ENCODE measurements around the gene F10. TPM values are rescaled to one million over a fixed set of nuclear protein-coding genes. Genes with fewer than 3 reads are reported as not detected.
"Not testable (repeated sequence)": the region's sequence is repeated elsewhere in the genome, so short reads cannot be mapped to it uniquely, and the experiment has no call there.

The F10 gene
- total and polyA plus RNA-seq, 4 experiments from 2014 or later: not detected

- H3K9me3 ChIP-seq (ENCODE audit: control insufficient read depth in 1 of 2, low read length in 2 of 2); DNase-seq; POLR2A ChIA-PET (ENCODE audit: partially characterized antibody); H3K4me3 ChIP-seq (ENCODE audit: low read length in 2 of 2); H3K9me3 Mint-ChIP-seq; H3K27ac ChIP-seq (ENCODE audit: low read depth, low read length); H3K27me3 ChIP-seq (ENCODE audit: insufficient read depth, low read length); H3K4me1 Mint-ChIP-seq; H3K4me1 ChIP-seq (ENCODE audit: insufficient read depth, low read length); H3K27me3 Mint-ChIP-seq; H3K4me3 Mint-ChIP-seq; intact Hi-C loops (cut with micrococcal nuclease); H3K36me3 Mint-ChIP-seq; CTCF ChIA-PET (ENCODE audit: partially characterized antibody); H3K27ac Mint-ChIP-seq; H3K36me3 ChIP-seq (ENCODE audit: insufficient read depth, low read length): not testable (repeated sequence)
Observed at GRCh38 chr13:113111821-113112220, 10.8 kb upstream of the F10 start.

DNA sequence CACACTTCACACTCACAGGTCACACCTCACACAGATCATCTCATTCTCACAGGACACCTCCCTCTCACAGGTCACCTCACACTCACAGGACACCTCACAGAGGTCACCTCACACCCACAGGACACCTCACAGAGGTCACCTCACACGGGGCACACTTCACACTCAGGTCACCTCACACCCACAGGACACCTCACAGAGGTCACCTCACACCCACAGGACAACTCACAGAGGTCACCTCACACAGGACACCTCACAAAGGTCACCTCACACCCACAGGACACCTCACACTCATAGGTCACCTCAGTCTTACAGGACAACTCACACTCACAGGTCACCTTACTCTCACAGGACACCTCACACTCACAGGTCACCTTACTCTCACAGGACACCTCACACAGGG is 10.1 kb upstream of the F10 start:
- H3K9me3 Mint-ChIP-seq; DNase-seq; CTCF ChIA-PET (ENCODE audit: partially characterized antibody); POLR2A ChIA-PET (ENCODE audit: partially characterized antibody); H3K27ac ChIP-seq (ENCODE audit: low read depth, low read length); H3K27me3 Mint-ChIP-seq; H3K27me3 ChIP-seq (ENCODE audit: insufficient read depth, low read length); H3K36me3 ChIP-seq (ENCODE audit: insufficient read depth, low read length); H3K27ac Mint-ChIP-seq; H3K4me1 ChIP-seq (ENCODE audit: insufficient read depth, low read length); H3K4me1 Mint-ChIP-seq; H3K4me3 Mint-ChIP-seq; H3K4me3 ChIP-seq (ENCODE audit: low read length in 2 of 2); H3K9me3 ChIP-seq (ENCODE audit: control insufficient read depth in 1 of 2, low read length in 2 of 2); H3K36me3 Mint-ChIP-seq; intact Hi-C loops (cut with micrococcal nuclease): not testable (repeated sequence)

- Mint-ChIP-seq H3K27me3 (peaks cover 3 to 4% of the 10 kb centered on the region in 2 donors), H3K4me1 (no peaks in the 10 kb centered on the region), H3K36me3 (no peaks in the 10 kb centered on the region), H3K27ac (no peak overlapping the region), H3K4me3 (no peak overlapping the region), H3K9me3 (no peaks in the 10 kb centered on the region)
- Histone ChIP-seq H3K36me3 (ENCODE audit: insufficient read depth, low read length) (no peaks in the 10 kb centered on the region), H3K4me1 (ENCODE audit: insufficient read depth, low read length) (peaks cover 4% of the 10 kb centered on the region), H3K9me3 (ENCODE audit: control insufficient read depth in 1 of 2, low read length in 2 of 2) (no peaks in the 10 kb centered on the region), H3K4me3 (ENCODE audit: low read length in 2 of 2) (no peak overlapping the region), H3K27me3 (ENCODE audit: insufficient read depth, low read length) (peaks cover 4% of the 10 kb centered on the region), H3K27ac (ENCODE audit: low read depth, low read length) (no peak overlapping the region)
- ChIA-PET POLR2A (ENCODE audit: partially characterized antibody) (no interaction called here), CTCF (ENCODE audit: partially characterized antibody) (interaction anchor here (0.6 kb wide), 1 partner anchor 194 kb away, joined by 3 read pairs; no protein-coding TSS in a partner anchor)
- DNase-seq: no peak
- intact Hi-C loops (cut with micrococcal nuclease): no loop called here
Observed at GRCh38 chr13:113112893-113113845, 9.4 kb upstream of the F10 start.

- Mint-ChIP-seq H3K9me3 (no peaks in the 10 kb centered on the region), H3K4me3 (no peak overlapping the region)
- no peak for DNase-seq
Observed at GRCh38 chr13:113113846-113114271, 8.7 kb upstream of the F10 start.

DNA sequence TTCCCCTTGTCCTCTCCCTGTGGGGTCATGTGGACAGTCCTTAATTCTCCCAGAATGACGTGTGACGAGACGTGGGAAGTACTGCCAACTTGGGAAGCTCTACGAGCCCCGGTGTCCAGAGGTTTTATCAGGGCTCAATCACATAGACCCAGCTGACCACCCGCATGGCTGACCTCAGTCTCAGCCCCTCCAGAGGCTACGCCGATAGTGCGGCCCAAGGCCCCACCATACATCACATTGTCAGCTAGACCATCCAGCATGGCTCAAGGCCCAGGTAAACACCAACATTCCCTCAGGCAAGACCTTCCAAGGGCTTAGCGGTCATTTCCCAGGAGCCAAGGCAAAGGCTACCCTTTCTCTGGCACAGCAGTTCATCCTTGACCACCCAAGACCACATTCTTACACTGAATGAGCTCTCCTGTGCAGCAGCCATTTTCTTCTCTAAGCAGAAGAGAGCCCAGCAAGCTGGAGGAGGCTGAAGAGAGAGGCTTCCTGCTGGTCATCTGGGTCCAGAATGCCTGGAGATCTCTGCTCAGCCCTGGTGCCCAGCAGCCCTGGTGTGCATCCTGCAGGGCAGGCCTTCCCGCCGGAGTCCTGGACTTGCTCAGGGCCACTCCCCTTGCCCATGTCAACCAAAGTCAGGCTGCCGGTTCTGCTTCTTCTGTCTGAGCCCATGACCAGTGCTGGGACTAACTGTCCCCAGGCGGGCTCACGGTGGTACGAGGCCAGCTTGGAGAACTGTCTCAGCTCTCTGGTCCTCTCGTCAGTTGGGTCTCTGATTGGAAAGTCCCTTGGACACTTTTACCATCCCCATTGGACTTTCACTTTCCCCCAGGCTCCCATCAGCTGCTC is 7.9 kb upstream of the F10 start:
- no peak for DNase-seq
- Histone ChIP-seq H3K27ac (ENCODE audit: low read depth, low read length) (no peak overlapping the region), H3K27me3 (ENCODE audit: insufficient read depth, low read length) (peaks cover 4% of the 10 kb centered on the region), H3K36me3 (ENCODE audit: insufficient read depth, low read length) (no peaks in the 10 kb centered on the region), H3K4me3 (ENCODE audit: low read length in 2 of 2) (no peak overlapping the region), H3K9me3 (ENCODE audit: control insufficient read depth in 1 of 2, low read length in 2 of 2) (no peaks in the 10 kb centered on the region), H3K4me1 (ENCODE audit: insufficient read depth, low read length) (peaks cover 4% of the 10 kb centered on the region)
- POLR2A ChIA-PET (ENCODE audit: partially characterized antibody): no interaction called here
- CTCF ChIA-PET (ENCODE audit: partially characterized antibody): no interaction called here
- H3K36me3 Mint-ChIP-seq: no peaks in the 10 kb centered on the region
- no peaks in the 10 kb centered on the region for H3K9me3 Mint-ChIP-seq
- peaks cover 4% of the 10 kb centered on the region in 2 donors for H3K27me3 Mint-ChIP-seq
- H3K27ac Mint-ChIP-seq: no peak overlapping the region
- intact Hi-C loops (cut with micrococcal nuclease): no loop called here
- peaks cover 0 to 4% (median 0%) of the 10 kb centered on the region in 4 donors for H3K4me1 Mint-ChIP-seq
- no peak overlapping the region for H3K4me3 Mint-ChIP-seq

More at GRCh38 chr13:113113846-113114271, 8.7 kb upstream of the F10 start:
- no peak overlapping the region for H3K27ac Mint-ChIP-seq
- H3K4me1 ChIP-seq (ENCODE audit: insufficient read depth, low read length): peaks cover 4% of the 10 kb centered on the region
- no peaks in the 10 kb centered on the region for H3K36me3 Mint-ChIP-seq
- H3K36me3 ChIP-seq (ENCODE audit: insufficient read depth, low read length): no peaks in the 10 kb centered on the region
- peaks cover 4% of the 10 kb centered on the region for H3K27me3 ChIP-seq (ENCODE audit: insufficient read depth, low read length)
- H3K27me3 Mint-ChIP-seq: peaks cover 3 to 4% of the 10 kb centered on the region in 2 donors
- intact Hi-C loops (cut with micrococcal nuclease): no loop called here
- H3K27ac ChIP-seq (ENCODE audit: low read depth, low read length): no peak overlapping the region
- ChIA-PET CTCF (ENCODE audit: partially characterized antibody) (interaction anchor here (0.6 kb wide), 1 partner anchor 193 kb away, joined by 3 read pairs; no protein-coding TSS in a partner anchor), POLR2A (ENCODE audit: partially characterized antibody) (no interaction called here)
- no peak overlapping the region for H3K4me3 ChIP-seq (ENCODE audit: low read length in 2 of 2)
- H3K9me3 ChIP-seq (ENCODE audit: control insufficient read depth in 1 of 2, low read length in 2 of 2): no peaks in the 10 kb centered on the region
- no peaks in the 10 kb centered on the region for H3K4me1 Mint-ChIP-seq

DNA sequence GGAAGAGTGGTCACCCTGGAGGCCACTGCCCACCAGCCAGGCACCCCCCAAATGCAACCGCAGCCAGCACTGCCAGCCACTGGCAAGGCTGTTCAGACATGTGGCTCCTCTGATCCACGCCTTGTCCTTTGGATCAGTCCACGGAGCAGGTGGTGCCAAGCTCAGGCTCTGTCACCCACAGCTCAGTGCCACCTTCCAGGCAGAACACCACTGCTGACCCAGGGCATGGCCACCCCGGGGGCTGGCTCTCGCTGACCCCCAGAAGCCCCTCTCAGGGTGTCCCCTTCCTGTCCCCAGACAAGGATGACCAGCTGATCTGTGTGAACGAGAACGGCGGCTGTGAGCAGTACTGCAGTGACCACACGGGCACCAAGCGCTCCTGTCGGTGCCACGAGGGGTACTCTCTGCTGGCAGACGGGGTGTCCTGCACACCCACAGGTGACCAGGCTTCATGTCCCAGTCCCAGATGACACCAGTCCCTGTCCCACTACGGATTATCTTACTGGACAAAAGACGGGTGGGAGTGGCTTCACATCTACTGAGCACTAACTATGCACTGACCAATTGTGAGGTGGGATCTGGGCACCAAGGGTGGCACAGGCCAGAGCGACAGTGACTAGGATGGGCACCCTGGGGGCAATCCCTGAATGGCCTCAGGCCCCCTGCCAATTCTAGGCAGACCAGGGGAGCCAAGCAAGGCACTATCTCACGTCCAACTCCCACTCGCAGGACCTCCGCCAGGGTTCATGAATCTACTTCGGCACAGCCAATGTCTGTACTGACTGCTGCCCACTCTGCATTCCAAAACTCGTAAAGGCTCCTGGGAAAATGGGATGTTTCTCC is 7.0 kb upstream of the F10 start:
- Histone ChIP-seq H3K9me3 (ENCODE audit: control insufficient read depth in 1 of 2, low read length in 2 of 2) (no peaks in the 10 kb centered on the region), H3K27me3 (ENCODE audit: insufficient read depth, low read length) (peaks cover 4% of the 10 kb centered on the region), H3K36me3 (ENCODE audit: insufficient read depth, low read length) (no peaks in the 10 kb centered on the region), H3K4me1 (ENCODE audit: insufficient read depth, low read length) (peaks cover 4% of the 10 kb centered on the region), H3K27ac (ENCODE audit: low read depth, low read length) (no peak overlapping the region), H3K4me3 (ENCODE audit: low read length in 2 of 2) (no peak overlapping the region)
- Mint-ChIP-seq H3K4me1 (peaks cover 0 to 4% (median 0%) of the 10 kb centered on the region in 4 donors), H3K27me3 (peaks cover 4 to 6% of the 10 kb centered on the region in 2 donors), H3K36me3 (no peaks in the 10 kb centered on the region), H3K4me3 (no peak overlapping the region), H3K27ac (no peak overlapping the region), H3K9me3 (no peaks in the 10 kb centered on the region)
- intact Hi-C loops (cut with micrococcal nuclease): no loop called here
- ChIA-PET CTCF (ENCODE audit: partially characterized antibody) (no interaction called here), POLR2A (ENCODE audit: partially characterized antibody) (no interaction called here)
- no peak for DNase-seq
